ENCODE results near the gene PGBD4.
A peak's percentile ranks its signal among the peaks of the same experiment; 100 is the strongest.

PGBD4 gene

DNA sequence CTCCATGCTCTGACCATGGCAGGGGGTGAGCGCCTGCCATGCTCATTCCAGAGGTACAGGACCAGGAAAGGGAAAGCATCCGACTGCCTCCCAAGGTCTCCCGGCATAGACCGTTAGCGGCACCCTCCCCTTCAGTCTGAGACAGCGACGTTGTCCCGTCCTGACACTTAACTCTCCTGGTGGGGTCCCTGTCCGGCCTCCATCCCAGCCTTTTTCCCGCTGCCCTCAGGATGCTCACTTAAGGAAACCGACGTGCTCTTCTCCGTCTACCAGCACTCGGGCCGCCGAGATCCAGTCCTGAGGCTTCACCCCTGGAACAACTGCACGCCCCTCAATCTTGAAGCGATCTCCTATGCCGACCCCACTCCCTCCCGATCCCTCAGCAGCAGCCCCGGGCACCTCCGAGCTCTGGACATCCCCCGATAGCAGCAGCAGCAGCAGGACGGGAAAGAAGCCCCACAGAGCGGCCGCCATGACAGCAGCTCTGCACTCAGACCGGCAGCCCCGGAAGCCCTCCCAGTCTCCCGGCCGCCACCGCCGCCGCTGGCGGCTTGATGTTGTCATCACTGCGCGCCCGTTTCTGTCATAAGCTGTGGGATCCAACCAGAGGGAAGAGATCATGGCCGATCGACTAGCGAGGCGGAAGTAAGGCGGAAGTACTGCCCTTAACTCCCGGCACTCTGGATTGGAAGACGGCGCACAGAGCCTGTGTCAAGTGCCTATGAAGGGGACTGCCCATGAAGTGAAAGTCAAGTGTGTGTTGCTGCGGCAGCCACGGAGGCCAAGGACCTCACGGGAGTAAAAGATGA lies at the start of gene PGBD4, which contains the start of gene EMC7:
TSS of gene PGBD4 (plus strand) at position 718 of the 809 bp plus-strand sequence. CDS start 449 bp downstream, outside the sequence.
TSS of gene EMC7 (minus strand) at position 497 of the 809 bp plus-strand sequence. CDS start at position 474, 23 bp downstream.
- DNase-seq: peak; percentile 94

GRCh38 chr15:34054081-34054707 lies 47.7 kb upstream of the PGBD4 start:
- no peak for DNase-seq

GRCh38 chr15:34055868-34056595 lies 45.9 kb upstream of the PGBD4 start:
- no peak for DNase-seq

GRCh38 chr15:34056911-34057310 lies 45.0 kb upstream of the PGBD4 start:
- no peak for DNase-seq

GRCh38 chr15:34059476-34059875 lies 42.4 kb upstream of the PGBD4 start:
- no peak for DNase-seq

GRCh38 chr15:34059946-34060345 lies 41.9 kb upstream of the PGBD4 start:
- DNase-seq: no peak

DNA sequence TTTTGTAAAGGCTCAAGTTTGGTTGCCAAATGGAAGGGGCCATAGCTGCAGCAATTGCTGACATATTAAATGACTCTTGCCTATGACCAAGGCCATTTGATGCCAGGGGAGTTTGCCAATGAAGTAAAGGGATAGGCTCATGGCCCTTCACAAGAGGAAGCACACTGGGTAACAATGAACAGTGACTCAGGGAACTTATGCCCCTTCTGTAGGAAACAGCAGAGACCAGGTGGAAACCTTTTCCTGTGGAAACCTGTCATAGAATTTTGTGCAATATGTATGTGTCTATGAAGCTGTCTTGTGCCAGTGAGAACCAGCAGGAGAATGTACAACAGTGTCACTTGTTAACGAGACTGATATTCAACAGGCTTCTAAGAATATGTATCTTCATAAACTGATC lies 37.4 kb upstream of the PGBD4 start:
- DNase-seq: no peak

GRCh38 chr15:34065261-34065660 lies 36.6 kb upstream of the PGBD4 start:
- no peak for DNase-seq

DNA sequence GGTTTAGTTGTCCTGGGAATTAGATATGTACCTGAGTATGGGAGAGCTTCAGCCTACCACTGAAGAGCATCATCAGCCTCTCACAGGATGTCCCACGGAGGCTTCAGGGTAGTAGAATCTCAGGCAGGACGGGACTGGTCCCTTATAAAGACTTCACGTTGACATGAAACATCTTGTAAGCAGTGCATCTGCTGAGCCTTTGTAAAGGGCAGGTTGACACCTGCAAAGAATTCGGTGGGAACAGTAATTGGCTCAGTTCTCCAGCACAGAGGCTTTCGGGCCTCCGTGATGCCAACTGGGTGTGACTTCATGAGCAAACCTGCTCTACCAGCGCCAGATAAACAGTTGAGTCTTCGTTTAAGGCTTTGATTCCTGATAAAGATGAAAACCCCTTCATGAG lies 35.9 kb upstream of the PGBD4 start:
- no peak for DNase-seq

GRCh38 chr15:34070003-34070402 lies 31.9 kb upstream of the PGBD4 start:
- DNase-seq: no peak

- DNase-seq: no peak
Measured at GRCh38 chr15:34076785-34077184, 25.1 kb upstream of the PGBD4 start.

DNA sequence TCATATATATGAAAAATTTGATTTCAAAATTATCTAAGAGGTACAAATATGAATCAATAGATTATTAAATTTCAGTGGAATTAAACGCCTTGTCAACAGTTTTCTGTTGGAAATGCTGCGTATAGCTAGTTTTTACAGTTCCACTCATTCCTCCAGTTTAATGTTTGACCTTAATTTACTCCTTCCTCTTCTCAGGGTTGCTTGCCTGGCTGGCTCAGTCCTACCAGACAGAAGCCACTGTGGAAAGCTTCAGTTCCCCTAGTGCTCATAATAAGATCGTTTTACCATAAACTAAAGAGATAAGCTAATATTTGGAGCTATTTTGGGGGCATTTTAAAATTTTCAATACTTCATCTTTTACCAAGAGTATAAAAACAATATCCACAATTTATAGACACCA lies 23.0 kb upstream of the PGBD4 start:
- DNase-seq: no peak

DNA sequence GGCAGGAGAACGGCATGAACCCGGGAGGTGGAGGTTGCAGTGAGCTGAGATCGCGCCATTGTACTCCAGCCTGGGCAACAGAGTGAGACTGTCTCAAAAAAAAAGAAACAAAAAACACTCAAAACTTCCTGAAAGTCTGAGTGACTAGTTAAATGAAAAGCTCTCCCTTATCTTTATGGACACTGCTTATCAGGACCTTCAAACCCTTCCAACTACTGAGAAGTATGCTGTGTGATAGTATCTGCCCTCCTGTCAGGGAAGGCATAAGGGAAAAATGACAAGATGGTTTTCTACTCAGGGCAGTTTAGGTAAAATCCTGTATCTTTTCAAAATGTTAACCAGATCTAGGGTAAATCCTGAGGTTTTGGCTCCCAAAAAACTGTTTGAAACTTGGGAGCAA lies 22.0 kb upstream of the PGBD4 start:
- no peak for DNase-seq

DNA sequence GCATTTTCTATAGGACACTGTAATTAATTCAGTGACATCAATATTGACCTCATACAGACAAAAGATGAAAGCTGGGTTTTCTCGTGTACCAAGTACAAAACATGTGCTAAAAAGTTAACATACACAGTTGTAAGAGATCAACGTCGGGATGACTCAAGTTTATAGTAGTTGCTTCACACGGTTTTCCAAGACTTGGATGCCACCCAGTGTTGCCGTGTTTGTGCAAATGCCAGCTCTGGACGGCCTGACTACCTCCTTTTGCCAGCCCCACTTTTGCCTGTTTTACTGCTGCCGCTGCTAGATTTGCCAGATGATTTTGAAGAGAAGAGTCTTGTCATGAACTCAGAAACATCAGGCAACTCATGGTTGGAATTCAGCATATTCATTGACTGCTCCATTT lies 17.8 kb upstream of the PGBD4 start:
- DNase-seq: no peak

DNA sequence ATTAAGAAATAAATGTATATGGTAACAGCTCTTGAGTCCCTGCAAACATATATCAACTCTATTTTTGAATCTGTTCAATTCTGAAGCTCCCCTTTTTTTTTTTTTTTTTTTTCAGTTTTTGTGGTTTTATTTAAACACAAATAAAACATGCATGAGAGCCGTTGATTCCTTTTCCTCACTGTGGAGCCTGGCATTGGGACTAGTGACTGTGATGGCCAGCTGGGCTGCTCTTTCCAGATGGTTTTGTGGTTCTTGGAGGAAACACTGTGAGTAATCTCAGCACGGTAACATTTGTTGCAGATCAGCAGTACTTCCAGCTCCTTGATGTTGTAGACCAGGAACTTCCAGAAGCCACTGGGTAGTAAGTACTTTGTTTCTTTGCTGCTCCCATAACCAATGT lies 16.1 kb upstream of the PGBD4 start:
- no peak for DNase-seq

DNA sequence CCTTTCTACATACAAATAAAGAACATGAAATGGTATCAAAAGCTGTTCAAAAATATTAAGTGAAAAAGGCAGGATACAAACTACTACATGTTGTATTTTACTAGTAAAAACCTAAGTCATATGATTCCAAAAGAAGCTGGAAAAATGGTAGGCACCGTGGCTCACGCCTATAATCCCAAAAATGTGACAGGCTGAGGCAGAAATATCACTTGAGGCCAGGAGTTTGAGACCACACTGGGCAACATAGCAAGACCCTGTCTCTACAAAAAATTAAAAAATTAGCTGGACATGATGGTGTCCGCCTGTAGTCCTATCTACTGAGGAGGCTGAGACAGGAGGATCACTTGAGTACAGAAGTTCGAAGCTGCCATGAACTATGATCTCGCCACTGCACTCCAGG lies 2.0 kb upstream of the PGBD4 start:
- DNase-seq: no peak

- no peak for DNase-seq
Measured at GRCh38 chr15:34102175-34102925, 467 bp downstream of the PGBD4 start.

DNA sequence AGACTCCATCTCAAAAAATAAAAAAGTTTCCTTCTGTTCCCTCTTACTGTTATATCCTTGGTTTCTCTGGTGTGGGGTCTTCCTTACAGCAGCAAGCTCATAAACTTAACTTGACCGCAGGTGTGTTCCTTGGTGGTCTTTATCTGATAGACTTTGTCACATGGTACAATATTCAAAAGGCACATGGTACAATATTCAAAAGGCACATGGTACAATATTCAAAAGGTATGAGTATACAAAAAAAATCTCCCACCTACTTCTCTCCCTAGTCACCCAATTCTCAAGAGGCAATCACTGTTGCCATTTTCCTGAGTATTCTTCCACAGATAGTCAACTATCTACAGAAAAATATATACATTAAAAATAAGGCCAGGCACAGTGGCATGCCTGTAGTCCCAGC lies 4.5 kb downstream of the PGBD4 start:
- DNase-seq: no peak

DNA sequence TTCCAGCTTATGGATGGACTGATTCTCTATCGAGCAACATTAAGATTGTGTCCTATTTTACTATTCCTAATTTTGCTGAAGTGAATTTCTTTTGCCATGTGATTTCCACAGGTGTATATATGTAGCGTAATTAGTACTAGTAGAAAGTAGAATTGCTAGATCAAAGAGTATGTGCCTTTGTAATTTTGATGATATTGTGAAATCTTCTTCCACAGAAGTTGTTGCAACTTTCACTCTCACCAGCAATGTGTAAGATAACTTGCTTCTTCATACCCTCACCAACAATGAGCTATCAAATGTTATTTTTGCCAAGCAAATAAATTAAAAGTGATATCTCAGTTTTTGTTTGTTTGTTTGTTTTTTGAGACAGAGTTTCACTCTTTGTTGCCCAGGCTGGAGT lies 5.4 kb downstream of the PGBD4 start:
- DNase-seq: no peak

- no peak for DNase-seq
Measured at GRCh38 chr15:34109797-34110663, 8.1 kb downstream of the PGBD4 start.

- DNase-seq: no peak
Measured at GRCh38 chr15:34111488-34111887, 9.6 kb downstream of the PGBD4 start.

DNA sequence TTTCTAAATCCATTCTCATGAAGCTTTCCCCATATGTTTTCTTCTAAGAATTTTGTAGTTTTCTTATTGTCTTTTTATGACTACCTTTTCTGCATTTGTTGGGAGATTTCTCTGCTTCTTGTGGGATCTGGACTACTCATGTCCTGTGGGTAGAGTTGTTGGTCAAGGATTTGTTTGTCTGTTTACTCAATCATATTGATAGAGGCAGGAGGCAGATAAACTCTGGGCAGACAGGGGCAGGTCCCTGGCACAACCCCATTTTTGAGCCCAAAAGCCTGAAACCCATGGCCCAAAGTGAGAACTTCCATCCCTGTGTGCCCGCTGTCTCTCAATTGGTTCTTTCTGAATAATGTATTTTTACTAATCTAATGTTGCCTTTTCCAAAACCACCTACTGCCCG lies 12.3 kb downstream of the PGBD4 start:
- DNase-seq: no peak

All from T1000 (cell line).